NAMALWA (cell line): ENCODE data around the gene INS.

Experiments
- DNase-seq: peaks from one replicate; pipeline ENCODE4 v3.0.0-alpha.2; 2015; ENCODE audit warnings: low spot score

The INS gene

DNA sequence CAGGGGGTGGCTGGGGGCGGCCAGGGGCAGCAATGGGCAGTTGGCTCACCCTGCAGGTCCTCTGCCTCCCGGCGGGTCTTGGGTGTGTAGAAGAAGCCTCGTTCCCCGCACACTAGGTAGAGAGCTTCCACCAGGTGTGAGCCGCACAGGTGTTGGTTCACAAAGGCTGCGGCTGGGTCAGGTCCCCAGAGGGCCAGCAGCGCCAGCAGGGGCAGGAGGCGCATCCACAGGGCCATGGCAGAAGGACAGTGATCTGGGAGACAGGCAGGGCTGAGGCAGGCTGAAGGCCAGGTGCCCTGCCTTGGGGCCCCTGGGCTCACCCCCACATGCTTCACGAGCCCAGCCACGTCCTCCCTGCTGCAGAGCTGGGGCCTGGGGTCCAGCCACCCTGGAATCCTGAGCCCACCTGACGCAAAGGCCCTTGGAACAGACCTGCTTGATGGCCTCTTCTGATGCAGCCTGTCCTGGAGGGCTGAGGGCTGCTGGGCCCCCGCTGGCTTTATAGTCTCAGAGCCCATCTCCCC is at the start of gene INS:
TSS of gene INS (minus strand) at position 474 of the 524 bp plus-strand sequence. CDS start at position 236, 238 bp downstream.
- DNase-seq, result no peak

DNA sequence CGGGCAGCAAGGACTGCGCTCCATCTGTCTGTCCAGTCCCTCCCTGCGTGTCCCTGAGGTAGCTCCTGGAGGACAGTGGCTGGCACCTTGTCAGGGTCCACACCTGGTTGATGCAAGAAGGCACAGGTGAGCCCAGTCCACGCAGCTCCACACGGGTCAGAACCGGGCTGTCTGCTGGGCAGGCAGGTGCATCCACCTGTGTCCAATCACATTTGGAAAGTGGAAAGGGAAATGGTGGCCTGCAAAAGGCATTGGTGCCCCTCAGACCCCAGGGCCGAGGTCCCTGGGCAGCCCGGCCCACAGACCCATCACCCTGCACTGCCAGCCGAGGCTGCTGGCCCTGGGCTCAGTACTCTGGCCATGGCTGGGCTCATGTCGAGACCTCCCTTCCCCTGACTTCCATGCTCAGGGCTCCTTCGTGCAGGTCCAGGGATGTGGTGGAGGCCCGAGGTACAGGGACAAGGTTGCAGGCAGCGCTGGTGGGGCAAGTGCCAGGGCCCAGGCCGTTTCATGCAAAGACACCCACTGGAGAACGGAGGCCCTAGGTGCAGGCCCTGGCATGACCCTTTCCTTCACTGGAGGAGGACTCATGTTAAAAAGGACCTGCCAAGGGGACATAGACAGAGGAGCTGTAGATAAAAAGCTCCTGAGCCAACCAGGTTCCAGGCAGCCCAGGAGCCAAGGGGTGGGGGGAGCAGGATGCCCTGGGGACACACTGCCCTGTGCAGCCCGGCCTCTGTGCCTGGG is 49.5 kb upstream of the INS start:
- no peak for DNase-seq

- DNase-seq, result no peak
Observed at GRCh38 chr11:2209900-2210321, 48.9 kb upstream of the INS start.

GRCh38 chr11:2209370-2209801 is 48.4 kb upstream of the INS start:
- DNase-seq, result no peak

GRCh38 chr11:2208691-2209369 is 47.8 kb upstream of the INS start:
- DNase-seq, result no peak

DNA sequence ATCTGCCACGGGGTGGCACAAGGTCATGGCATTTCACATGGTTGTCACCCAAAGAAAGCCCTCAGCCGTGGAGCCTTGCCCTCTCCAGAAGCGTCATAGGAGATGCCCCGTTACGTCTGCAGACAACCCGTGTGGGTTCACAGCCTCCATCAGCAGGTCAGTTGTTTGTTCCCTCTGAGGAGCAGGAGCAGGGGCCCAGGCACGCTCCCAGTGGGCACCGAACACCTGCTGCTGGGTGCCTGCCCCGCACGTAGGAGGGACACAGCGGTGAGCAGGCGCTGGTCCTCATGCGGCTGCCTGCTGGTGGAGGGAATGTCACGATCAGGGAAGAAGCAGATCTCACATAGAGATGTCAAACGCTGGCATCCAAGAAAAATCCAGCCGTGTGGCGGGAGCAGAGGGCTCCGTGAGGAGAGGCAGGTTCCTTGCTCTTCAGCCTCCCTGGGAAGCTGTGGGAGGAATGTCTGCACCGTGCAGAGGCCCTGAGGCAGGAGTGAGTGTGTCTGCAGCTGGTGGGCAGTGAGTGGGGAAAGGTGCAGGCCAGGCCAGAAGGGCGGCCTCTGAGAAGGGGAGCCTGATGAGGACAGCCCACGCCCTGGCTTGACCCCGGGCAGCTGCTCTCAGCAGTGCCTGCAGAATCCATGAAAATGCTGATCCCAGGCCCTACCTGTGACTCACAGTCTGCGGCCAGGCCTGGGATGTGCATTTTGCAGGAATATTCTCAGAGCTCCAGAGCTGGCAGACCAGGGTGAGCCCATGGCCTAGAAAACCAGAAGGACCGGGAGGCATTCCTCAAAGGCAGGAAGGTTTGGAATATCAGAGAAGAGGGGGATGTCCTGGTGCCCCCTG is 47.0 kb upstream of the INS start:
- no peak for DNase-seq

DNA sequence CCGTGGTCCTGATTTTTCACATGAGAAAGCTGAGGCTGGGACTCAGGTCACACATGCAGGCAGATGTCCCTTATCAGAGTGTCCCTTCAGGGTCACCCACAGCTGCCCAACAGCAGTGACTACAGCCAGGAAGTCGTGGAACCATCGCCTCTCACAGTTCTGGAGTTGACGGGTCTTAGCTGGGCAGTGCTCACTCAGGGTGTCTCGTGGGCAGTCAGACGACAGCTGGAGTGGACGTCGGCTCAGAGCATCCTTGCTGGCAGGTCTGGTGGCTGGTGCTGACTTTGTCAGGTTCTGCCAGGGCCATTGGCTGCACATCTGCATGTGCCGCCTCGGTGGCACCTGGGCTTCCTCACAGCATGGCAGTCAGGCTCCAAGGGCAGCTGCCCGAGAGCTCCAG is 46.2 kb upstream of the INS start:
- no peak for DNase-seq

GRCh38 chr11:2205981-2206690 is 45.1 kb upstream of the INS start:
- no peak for DNase-seq

- DNase-seq, result no peak
Observed at GRCh38 chr11:2205214-2205720, 44.3 kb upstream of the INS start.

- DNase-seq, result no peak
Observed at GRCh38 chr11:2204361-2205213, 43.6 kb upstream of the INS start.

GRCh38 chr11:2203440-2204259 is 42.6 kb upstream of the INS start:
- DNase-seq, result no peak

- no peak for DNase-seq
Observed at GRCh38 chr11:2202900-2203439, 42.0 kb upstream of the INS start.

GRCh38 chr11:2202071-2202899 is 41.3 kb upstream of the INS start:
- no peak for DNase-seq

DNA sequence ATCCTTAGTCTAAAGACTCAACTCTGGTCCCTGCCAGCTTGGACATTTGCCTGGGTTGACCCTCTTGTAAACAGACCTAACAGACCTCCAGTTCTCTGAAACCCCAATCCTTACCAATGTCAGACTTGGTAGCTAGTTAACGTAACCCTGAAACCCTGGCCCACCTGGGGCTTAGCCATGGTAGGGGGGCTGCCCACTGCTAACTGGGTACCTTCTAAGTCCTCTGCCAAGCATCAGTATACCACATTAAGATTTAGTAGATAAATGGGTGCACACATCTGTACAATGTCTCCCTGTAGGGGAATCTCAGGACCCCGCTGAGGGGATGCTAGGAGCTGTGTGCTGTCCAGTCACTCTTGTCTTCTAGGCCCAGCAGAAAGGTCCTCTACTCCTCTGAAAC is 40.5 kb upstream of the INS start:
- no peak for DNase-seq

DNA sequence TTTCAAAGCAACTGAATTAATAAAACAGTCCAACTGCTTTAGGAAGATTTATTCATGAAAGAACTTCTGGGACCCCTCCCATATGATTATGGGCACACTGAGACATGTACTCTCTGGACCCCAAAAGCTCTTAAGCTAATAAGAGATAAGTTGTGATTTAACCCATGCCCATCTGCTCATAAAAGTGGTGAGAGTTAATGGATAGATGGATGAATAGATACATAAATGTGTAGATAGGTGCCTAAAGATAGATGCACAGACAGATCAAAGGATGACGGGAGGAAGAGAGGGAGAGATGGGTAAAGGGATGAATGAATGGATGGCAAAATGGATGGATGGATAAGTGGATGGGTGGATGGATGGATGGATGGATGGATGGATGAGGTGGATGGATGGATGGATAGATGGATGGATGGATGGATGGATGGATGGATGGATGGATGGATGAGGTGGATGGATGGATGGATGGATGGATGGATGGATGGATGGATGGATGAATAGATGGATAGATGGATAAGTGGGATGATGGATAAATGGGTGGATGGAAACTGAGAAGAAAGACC is 40.0 kb upstream of the INS start:
- no peak for DNase-seq

GRCh38 chr11:2200536-2200935 is 39.5 kb upstream of the INS start:
- no peak for DNase-seq

GRCh38 chr11:2199466-2200341 is 38.7 kb upstream of the INS start:
- no peak for DNase-seq
